GM12864 (cell line): ENCODE measurements around the gene EXOC6.

Experiments used
- DNase-seq: peaks from one replicate; pipeline ENCODE4 v3.0.0-alpha.2; 2011; ENCODE audit warnings: low read depth
- H3K4me3 ChIP-seq: 2 replicates; pipeline ENCODE4 v1.5.1; 2011; ENCODE audit warnings: mild to moderate bottlenecking, low read depth, low read length, control low read depth
- TF ChIP-seq, protein P1 (sequence below): IDR thresholded peaks from 2 replicates; pipeline ENCODE4 v1.5.1; 2011; ENCODE audit warnings: low read depth, mild to moderate bottlenecking, moderate library complexity, low read length, control low read depth, inconsistent platforms; ENCODE audit errors: missing control alignments

The EXOC6 gene

DNA sequence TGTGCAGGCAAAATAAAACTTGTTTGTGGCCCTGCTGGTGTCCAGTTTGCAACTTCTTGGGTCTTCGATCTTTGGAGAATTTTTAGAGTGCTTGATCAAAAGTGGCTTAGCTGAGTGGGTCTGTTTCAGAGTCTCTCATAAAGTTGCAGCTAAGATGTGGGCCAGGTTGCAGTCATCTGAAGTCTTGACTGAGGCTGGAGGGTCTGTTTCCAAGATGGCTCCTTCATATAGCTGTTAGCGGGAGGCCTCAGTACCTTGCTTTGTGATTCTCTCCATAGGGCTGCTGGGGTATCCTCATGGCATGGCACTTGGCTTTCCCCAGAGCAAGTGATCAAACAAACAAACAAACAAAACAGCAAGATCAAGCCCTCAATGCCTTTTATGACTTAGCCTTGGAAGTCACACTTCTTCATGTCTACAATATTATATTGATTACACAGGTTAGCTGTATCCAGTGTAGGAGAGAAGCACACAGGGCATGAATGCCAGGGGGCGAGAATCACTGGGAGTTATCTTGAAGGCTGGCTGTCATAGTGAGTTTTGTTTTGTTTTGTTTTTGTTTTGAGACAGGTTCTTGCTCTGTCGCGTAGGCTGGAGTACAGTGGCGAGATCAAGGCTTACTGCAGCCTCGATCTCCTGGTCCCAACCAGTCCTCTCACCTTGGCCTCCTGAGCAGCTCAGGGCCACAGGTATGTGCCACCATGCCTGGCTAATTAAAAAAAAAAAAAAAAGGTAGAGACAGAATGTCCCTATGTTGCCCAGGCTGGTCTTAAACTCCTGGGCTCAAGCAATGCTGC is 235.6 kb downstream of the EXOC6 start:
- TF ChIP-seq, protein P1, sequence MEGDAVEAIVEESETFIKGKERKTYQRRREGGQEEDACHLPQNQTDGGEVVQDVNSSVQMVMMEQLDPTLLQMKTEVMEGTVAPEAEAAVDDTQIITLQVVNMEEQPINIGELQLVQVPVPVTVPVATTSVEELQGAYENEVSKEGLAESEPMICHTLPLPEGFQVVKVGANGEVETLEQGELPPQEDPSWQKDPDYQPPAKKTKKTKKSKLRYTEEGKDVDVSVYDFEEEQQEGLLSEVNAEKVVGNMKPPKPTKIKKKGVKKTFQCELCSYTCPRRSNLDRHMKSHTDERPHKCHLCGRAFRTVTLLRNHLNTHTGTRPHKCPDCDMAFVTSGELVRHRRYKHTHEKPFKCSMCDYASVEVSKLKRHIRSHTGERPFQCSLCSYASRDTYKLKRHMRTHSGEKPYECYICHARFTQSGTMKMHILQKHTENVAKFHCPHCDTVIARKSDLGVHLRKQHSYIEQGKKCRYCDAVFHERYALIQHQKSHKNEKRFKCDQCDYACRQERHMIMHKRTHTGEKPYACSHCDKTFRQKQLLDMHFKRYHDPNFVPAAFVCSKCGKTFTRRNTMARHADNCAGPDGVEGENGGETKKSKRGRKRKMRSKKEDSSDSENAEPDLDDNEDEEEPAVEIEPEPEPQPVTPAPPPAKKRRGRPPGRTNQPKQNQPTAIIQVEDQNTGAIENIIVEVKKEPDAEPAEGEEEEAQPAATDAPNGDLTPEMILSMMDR: no peak
- DNase-seq: no peak
- H3K4me3 ChIP-seq: no peak overlapping the region

- H3K4me3 ChIP-seq: no peak overlapping the region
- DNase-seq: no peak
- TF ChIP-seq, protein P1: no peak
Measured at GRCh38 chr10:93085272-93085859, 237.0 kb downstream of the EXOC6 start.

DNA sequence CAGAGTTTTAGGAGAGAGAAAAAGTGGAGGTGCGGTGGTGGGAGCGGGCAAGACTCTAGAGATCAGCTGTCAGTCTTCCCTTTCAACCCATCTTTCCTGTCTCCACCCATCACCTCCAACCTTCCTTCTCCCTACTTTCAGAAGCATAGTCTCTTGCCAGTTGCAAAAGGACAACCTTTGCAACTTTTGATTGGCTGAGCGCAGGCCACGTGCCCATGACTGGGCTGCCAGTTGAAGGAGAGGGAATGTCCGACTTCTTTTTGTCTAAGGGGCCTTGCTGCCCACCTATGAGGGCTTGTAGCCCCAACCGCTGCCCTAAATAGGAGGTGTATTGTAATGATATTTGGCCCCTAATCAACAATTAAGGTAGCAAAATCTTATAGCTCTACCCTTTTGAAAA is 238.0 kb downstream of the EXOC6 start:
- H3K4me3 ChIP-seq: no peak overlapping the region
- DNase-seq: no peak
- TF ChIP-seq, protein P1: no peak

DNA sequence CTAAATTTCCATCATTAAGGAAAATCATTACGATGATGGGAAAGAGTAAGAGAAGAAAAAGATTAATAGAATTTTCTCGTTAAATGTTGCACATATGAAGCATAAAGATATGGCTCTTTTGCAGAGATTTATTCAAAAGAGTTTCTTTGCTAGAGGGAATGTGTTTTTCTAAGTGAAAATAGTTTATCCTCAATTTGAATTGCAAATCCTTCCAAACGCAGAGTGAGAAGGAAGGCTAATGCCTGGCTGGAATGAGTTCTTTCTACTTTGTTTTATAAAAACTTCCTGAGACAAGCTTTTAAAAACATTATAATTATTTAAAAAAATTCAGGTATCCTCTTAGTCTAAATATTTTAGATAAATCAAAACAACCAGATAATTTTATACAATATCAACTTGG is 239.5 kb downstream of the EXOC6 start:
- H3K4me3 ChIP-seq: no peak overlapping the region
- TF ChIP-seq, protein P1: no peak
- no peak for DNase-seq

- no peak for DNase-seq
- TF ChIP-seq, protein P1: no peak
- no peak overlapping the region for H3K4me3 ChIP-seq
Measured at GRCh38 chr10:93088466-93088865, 240.1 kb downstream of the EXOC6 start.

DNA sequence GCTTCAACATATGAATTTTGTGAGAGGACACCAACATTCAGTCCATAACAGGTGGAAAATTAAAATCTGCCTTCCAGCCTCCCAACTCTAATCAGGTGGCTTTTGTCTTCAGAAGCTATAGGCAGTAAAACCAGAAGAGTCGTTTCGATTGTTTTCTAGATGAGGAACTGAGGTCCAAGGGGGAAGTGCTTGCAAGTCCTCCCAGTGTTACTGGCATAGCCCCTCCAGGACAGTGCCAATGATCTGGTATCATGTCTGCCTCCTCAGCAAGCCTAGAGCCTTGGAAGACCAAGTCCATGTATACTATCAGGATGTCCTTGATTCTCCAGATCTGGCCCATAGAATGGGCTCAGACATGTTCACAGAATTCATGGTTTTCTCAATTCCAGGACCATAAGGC is 242.3 kb downstream of the EXOC6 start:
- H3K4me3 ChIP-seq: no peak overlapping the region
- DNase-seq: no peak
- TF ChIP-seq, protein P1: no peak
